Stomach (tissue), 19 donors: ENCODE measurements around the gene DRD2. TPM values are rescaled to one million over a fixed set of nuclear protein-coding genes. Genes with fewer than 3 reads are reported as not detected.
"Not testable (repeated sequence)": the region's sequence is repeated elsewhere in the genome, so short reads cannot be mapped to it uniquely, and the experiment has no call there.

ENCODE experiments used
- DNase-seq, 2 donors: peaks; one replicate each; pipeline versions ENCODE4 v3.0.0 to v3.0.0-alpha.2; 2013 to 2019
- H3K27ac ChIP-seq, 5 donors: fragments of 200-600 bp in 4 of 5; sonication (generic) in 4 of 5; one replicate each; pipeline ENCODE4 v1.5.1; 2013 to 2019; ENCODE audit warnings: mild to moderate bottlenecking in 1 of 5, moderate library complexity in 1 of 5
- H3K27me3 ChIP-seq, 3 donors: fragments of 200-600 bp; sonication (generic); one replicate each; pipeline ENCODE4 v1.5.1; 2017 to 2019; ENCODE audit warnings: mixed run types in 1 of 3
- H3K36me3 ChIP-seq, 4 donors: fragments of 200-600 bp; sonication (generic); 1 replicate in 3 of 4; 2 replicates in 1 of 4; pipeline ENCODE4 v1.5.1; 2016 to 2019
- H3K4me1 ChIP-seq, 4 donors: fragments of 200-600 bp; sonication (generic); one replicate each; pipeline ENCODE4 v1.5.1; 2016 to 2019
- H3K4me3 ChIP-seq, 4 donors: fragments of 200-600 bp; sonication (generic) in 3 of 4; one replicate each; pipeline ENCODE4 v1.5.1; 2016 to 2019; ENCODE audit warnings: mild to moderate bottlenecking in 1 of 4
- H3K9me3 ChIP-seq, 4 donors: fragments of 200-600 bp; sonication (generic); one replicate each; pipeline ENCODE4 v1.5.1; 2016 to 2019
- CTCF ChIP-seq, 7 experiments: fragments of 450-650 bp in 4 of 7; fragments of 200-600 bp in 3 of 7; sonication (generic) in 3 of 7; IDR thresholded peaks; one replicate each; pipeline ENCODE4 v1.5.1; 2016 to 2019; ENCODE audit warnings: antibody characterized with exemption in 7 of 7, control low read depth in 2 of 7, mild to moderate bottlenecking in 1 of 7
- EP300 ChIP-seq: sonication (generic); formaldehyde crosslinking; IDR thresholded peaks from one replicate; pipeline ENCODE4 v1.6.1; 2017; ENCODE audit warnings: antibody characterized with exemption
- POLR2A ChIP-seq, 4 donors: fragments of 450-650 bp; IDR thresholded peaks; one replicate each; pipeline ENCODE4 v1.6.1; 2016; ENCODE audit warnings: antibody characterized with exemption in 4 of 4, control low read depth in 2 of 4, mild to moderate bottlenecking in 1 of 4, moderate library complexity in 1 of 4
- POLR2AphosphoS5 ChIP-seq, 3 donors: sonication (generic); formaldehyde crosslinking; IDR thresholded peaks; one replicate each; pipeline ENCODE4 v1.6.1; 2016; ENCODE audit warnings: antibody characterized with exemption in 3 of 3
- WGBS, 5 donors: extraction: QIAGEN DNeasy Blood & Tissue Kit in 3 of 5; methylation state at CpG; one replicate each; pipeline versions ENCODE4 v1.1.5 to v1.1.7; 2013 to 2018; 5-methylcytosine and 5-hydroxymethylcytosine counted together
- intact Hi-C: fragments of 100-400 bp; cut with DNase I; formaldehyde crosslinking; loops from one replicate; pipeline ENCODE4 v1.15.1; 2023; ENCODE audit warnings: low total_unique reads
- long read RNA-seq, 10 donors: transcript quantifications; one replicate each; lab custom pipeline, GENCODE V29; 2026
- polyA plus RNA-seq, 3 donors: library from polyadenylated mRNA; stranded (reverse); fragments of 200-250 nt; gene quantifications; one replicate each; pipeline ENCODE4 v1.2.3, GENCODE V29; 2013
- total RNA-seq, 5 donors: library from RNA; depleted of rRNA; stranded (reverse); fragments of >200 nt; gene quantifications; one replicate each; pipeline versions ENCODE4 v1.1.0 to v1.2.3, GENCODE V29; 2014 to 2016
- donor health status: healthy with polysubstance abuse.
- donor health status: Bipolar disorder and iron deficiency.
- donor health status: healthy.

The DRD2 gene
- not detected for total RNA-seq
- polyA plus RNA-seq = under 1 TPM in 1 of 3 donors, not detected in 2; 0.03 TPM
- long read RNA-seq, donor 1 = 0 reads
- long read RNA-seq, donor 2, partial matches to known transcripts = 0 of 1 reads
- long read RNA-seq, donor 2, other reads (novel, unspliced or antisense) = 0 of 1 reads
- long read RNA-seq, donor 3 = 0 reads
- long read RNA-seq, donor 4 = 0 reads
- long read RNA-seq, donor 5 = 0 reads
- long read RNA-seq, donor 6, partial matches to known transcripts = 0 of 1 reads
- long read RNA-seq, donor 6, other reads (novel, unspliced or antisense) = 0 of 1 reads
- long read RNA-seq, donor 7 = 0 reads
- long read RNA-seq, donor 8 = 0 reads
- long read RNA-seq, donor 9 = 0 reads
- long read RNA-seq, donor 10 = 0 reads

- peak within 1 kb of the TSS in 3 of 4 donors; percentile 18 to 38 (median 30) for H3K4me3 ChIP-seq
- no peak within 1 kb of the TSS for H3K27ac ChIP-seq
- DNase-seq = peak in 1 of 2 donors; percentile 60
- H3K27me3 ChIP-seq = peaks cover 4 to 98% (median 54%) of the 10 kb centered on the region in 3 donors
- H3K36me3 ChIP-seq = no peaks in the 10 kb centered on the region
- 0 to 6% (median 2%) methylated on average over 1 to 55 of the region's 65 CpGs for WGBS, 5 donors
- intact Hi-C loops = no loop called here
- H3K4me1 ChIP-seq = peaks cover 5 to 17% (median 13%) of the 10 kb centered on the region in 4 donors
- no peaks in the 10 kb centered on the region for H3K9me3 ChIP-seq
- no peak for TF ChIP-seq CTCF (IDR thresholded peaks at IDR 0.05)
- no peak for TF ChIP-seq EP300
- TF ChIP-seq POLR2A (IDR thresholded peaks at IDR 0.05) = no peak
- TF ChIP-seq POLR2AphosphoS5 (IDR thresholded peaks at IDR 0.05) = no peak
These were observed at the start of gene DRD2 for GRCh38 chr11:113475160-113475761. DRD2 (minus strand) TSS chr11:113475398; CDS start chr11:113424651, 50,747 bp downstream.

GRCh38 chr11:113523906-113524305 lies 48.7 kb upstream of the DRD2 start:
- H3K4me1 ChIP-seq, H3K4me3 ChIP-seq, H3K9me3 ChIP-seq, H3K27me3 ChIP-seq, H3K27ac ChIP-seq, intact Hi-C loops, H3K36me3 ChIP-seq, DNase-seq: not testable (repeated sequence)
- WGBS, 5 donors = 92 to 96% (median 94%) methylated on average over 9 to 24 of the region's 24 CpGs

DNA sequence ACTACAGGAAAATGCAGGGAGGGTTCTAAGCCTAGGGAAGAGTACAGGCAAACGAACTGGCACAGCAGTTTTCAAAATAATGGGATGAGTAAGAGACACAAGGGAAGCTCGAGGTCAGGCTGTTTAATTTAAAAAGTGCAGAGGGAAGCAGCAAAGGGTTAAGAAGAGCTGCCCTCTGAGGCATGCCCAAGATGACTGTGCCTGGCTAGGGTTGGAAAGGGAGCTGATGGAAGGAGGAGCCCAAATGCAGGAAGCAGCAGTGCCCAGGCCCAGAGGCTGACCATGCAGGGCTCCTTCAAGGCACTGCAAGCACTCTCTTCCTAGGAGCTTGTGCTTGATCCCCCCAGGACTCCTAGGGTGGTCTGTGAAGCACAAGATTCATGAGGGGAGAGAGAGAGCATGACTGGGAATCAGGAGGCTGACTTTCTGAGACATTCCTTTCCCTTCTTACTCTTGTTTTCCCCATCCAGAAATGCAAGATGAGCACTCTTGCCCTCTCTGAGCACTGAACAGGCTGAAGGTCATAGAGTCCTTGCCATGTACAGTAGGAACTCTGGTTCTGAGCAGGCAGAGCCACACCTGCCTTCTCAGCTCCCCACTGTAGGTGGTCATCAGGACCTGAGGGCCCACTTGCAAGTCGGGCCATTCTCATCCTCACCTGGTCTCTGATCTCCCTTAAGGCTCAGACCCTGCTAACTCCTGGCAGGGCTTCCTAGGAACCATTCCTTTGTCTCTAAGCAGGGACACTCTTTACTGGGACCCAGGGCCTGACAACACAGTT lies 46.7 kb upstream of the DRD2 start:
- no peak for TF ChIP-seq POLR2AphosphoS5 (IDR thresholded peaks at IDR 0.05)
- no peak for TF ChIP-seq POLR2A (IDR thresholded peaks at IDR 0.05)
- TF ChIP-seq CTCF (IDR thresholded peaks at IDR 0.05) = no peak
- TF ChIP-seq EP300 = no peak
- no peaks in the 10 kb centered on the region for H3K36me3 ChIP-seq
- 41 to 60% (median 44%) methylated on average over 3 of the region's 3 CpGs for WGBS, 5 donors
- no peaks in the 10 kb centered on the region for H3K9me3 ChIP-seq
- DNase-seq = no peak
- H3K27ac ChIP-seq = no peak overlapping the region
- no peak overlapping the region for H3K4me3 ChIP-seq
- intact Hi-C loops = no loop called here
- H3K4me1 ChIP-seq = no peaks in the 10 kb centered on the region
- H3K27me3 ChIP-seq = peaks cover 0 to 8% (median 0%) of the 10 kb centered on the region in 3 donors

DNA sequence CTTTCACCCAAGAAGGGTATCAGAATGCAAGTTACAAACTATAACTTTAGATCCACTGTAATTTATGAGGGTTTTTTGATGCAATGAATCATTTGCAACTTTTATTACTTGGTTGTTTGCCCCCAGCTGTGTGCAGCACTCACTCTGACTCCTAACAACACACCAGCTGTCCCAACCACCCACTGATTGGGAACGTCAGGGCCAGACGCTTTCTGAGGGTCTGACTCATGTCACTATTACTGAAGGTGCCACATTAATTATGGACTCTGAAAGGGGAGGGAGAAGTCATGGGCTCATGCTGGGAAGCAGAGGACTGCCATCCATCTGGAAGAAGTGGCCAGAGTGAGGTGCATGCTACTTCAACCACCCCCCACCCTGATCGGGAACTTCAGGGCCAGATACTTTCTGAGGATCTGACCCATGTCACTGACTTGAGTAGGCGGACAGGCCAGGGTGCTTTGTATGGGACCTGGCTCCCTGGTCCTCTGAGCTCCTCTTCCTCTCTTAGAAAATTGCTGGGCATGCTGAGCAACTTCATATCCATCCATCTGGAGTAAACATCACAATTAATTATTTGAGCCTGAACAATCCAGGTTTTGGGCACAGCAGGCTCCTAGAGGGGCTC lies 44.9 kb upstream of the DRD2 start:
- no peaks in the 10 kb centered on the region for H3K4me1 ChIP-seq
- no peak overlapping the region for H3K4me3 ChIP-seq
- no peak for TF ChIP-seq EP300
- no peak for TF ChIP-seq POLR2A (IDR thresholded peaks at IDR 0.05)
- TF ChIP-seq CTCF (IDR thresholded peaks at IDR 0.05) = no peak
- TF ChIP-seq POLR2AphosphoS5 (IDR thresholded peaks at IDR 0.05) = no peak
- no peak overlapping the region for H3K27ac ChIP-seq
- intact Hi-C loops = no loop called here
- H3K27me3 ChIP-seq = peaks cover 0 to 8% (median 0%) of the 10 kb centered on the region in 3 donors
- no peak for DNase-seq
- H3K9me3 ChIP-seq = no peaks in the 10 kb centered on the region
- WGBS, 5 donors = 56 to 76% (median 66%) methylated on average over 4 of the region's 4 CpGs
- H3K36me3 ChIP-seq = no peaks in the 10 kb centered on the region
